ENCODE results near the gene PLEKHG4B. TPM values are rescaled to one million over a fixed set of nuclear protein-coding genes. Genes with fewer than 3 reads are reported as not detected.

The PLEKHG4B gene
- total RNA-seq, 1 donor from 2014 or later: 5.4 TPM

- Histone ChIP-seq H3K27me3 (ENCODE audit: control insufficient read depth, insufficient read depth, low read length) (peaks cover 5% of the 10 kb centered on the region), H3K4me3 (ENCODE audit: low read depth, low read length) (no peak overlapping the region), H3K36me3 (ENCODE audit: control insufficient read depth, insufficient read depth, low read length) (no peaks in the 10 kb centered on the region)
- TF ChIP-seq CTCF (IDR thresholded peaks at IDR 0.05; ENCODE audit: insufficient read depth, low read length, poor library complexity, severe bottlenecking): no peak
- DNase-seq (ENCODE audit: low read depth): no peak
These were observed 79.9 kb downstream of the PLEKHG4B start for GRCh38 chr5:171801-172331.

- no peaks in the 10 kb centered on the region for H3K36me3 ChIP-seq (ENCODE audit: control insufficient read depth, insufficient read depth, low read length)
- H3K4me3 ChIP-seq (ENCODE audit: low read depth, low read length): no peak overlapping the region
- DNase-seq (ENCODE audit: low read depth): no peak
- TF ChIP-seq CTCF (IDR thresholded peaks at IDR 0.05; ENCODE audit: insufficient read depth, low read length, poor library complexity, severe bottlenecking): no peak
- H3K27me3 ChIP-seq (ENCODE audit: control insufficient read depth, insufficient read depth, low read length): peaks cover 5% of the 10 kb centered on the region
These were observed 80.5 kb downstream of the PLEKHG4B start for GRCh38 chr5:172421-172820.

GRCh38 chr5:172841-173251, 80.9 kb downstream of the PLEKHG4B start:
- no peak for TF ChIP-seq CTCF (IDR thresholded peaks at IDR 0.05; ENCODE audit: insufficient read depth, low read length, poor library complexity, severe bottlenecking)
- Histone ChIP-seq H3K27me3 (ENCODE audit: control insufficient read depth, insufficient read depth, low read length) (peaks cover 5% of the 10 kb centered on the region), H3K4me3 (ENCODE audit: low read depth, low read length) (no peak overlapping the region), H3K36me3 (ENCODE audit: control insufficient read depth, insufficient read depth, low read length) (no peaks in the 10 kb centered on the region)
- DNase-seq (ENCODE audit: low read depth): no peak

GRCh38 chr5:173392-174290, 81.7 kb downstream of the PLEKHG4B start:
- no peak overlapping the region for H3K4me3 ChIP-seq (ENCODE audit: low read depth, low read length)
- no peak for TF ChIP-seq CTCF (IDR thresholded peaks at IDR 0.05; ENCODE audit: insufficient read depth, low read length, poor library complexity, severe bottlenecking)
- DNase-seq (ENCODE audit: low read depth): no peak
- H3K27me3 ChIP-seq (ENCODE audit: control insufficient read depth, insufficient read depth, low read length): peaks cover 5% of the 10 kb centered on the region
- H3K36me3 ChIP-seq (ENCODE audit: control insufficient read depth, insufficient read depth, low read length): no peaks in the 10 kb centered on the region

GRCh38 chr5:174291-174600, 82.3 kb downstream of the PLEKHG4B start:
- no peak overlapping the region for H3K4me3 ChIP-seq (ENCODE audit: low read depth, low read length)
- no peaks in the 10 kb centered on the region for H3K36me3 ChIP-seq (ENCODE audit: control insufficient read depth, insufficient read depth, low read length)
- TF ChIP-seq CTCF (IDR thresholded peaks at IDR 0.05; ENCODE audit: insufficient read depth, low read length, poor library complexity, severe bottlenecking): no peak
- peaks cover 5% of the 10 kb centered on the region for H3K27me3 ChIP-seq (ENCODE audit: control insufficient read depth, insufficient read depth, low read length)
- no peak for DNase-seq (ENCODE audit: low read depth)
